Effector CD4-positive, alpha-beta T cell (primary cell): Measurements from ENCODE around the gene PTK7.
"Not testable (repeated sequence)": the region's sequence is repeated elsewhere in the genome, so short reads cannot be mapped to it uniquely, and the experiment has no call there.

ENCODE experiments used
- DNase-seq: peaks from one replicate; pipeline ENCODE4 v3.0.0-alpha.2; 2020

Gene PTK7

GRCh38 chr6:43088654-43089056 lies 12.5 kb downstream of the PTK7 start:
- no peak for DNase-seq

DNA sequence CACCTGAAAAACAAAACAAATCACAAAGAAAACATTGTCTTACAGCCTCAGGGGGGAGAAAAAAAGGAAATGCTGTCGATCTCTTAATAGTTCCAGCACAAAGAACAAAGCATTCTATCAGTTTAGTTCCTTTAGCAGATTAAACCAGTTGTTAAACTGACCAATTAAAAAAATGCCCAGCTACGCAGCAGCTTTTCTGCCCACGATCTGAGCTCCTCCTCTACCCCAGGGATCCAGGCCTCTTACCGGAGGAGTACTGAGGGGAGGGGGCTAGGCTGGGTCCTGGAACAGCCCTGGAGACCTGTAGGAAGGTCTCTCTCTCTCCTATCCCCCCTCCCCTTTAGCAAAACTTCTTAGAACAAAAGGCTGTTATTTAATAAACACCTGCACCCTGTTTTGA lies 13.4 kb downstream of the PTK7 start:
- no peak for DNase-seq

GRCh38 chr6:43089874-43090558 lies 13.9 kb downstream of the PTK7 start:
- no peak for DNase-seq

- no peak for DNase-seq
Observed at GRCh38 chr6:43090559-43090956, 14.4 kb downstream of the PTK7 start.

- no peak for DNase-seq
Observed at GRCh38 chr6:43091020-43091419, 14.9 kb downstream of the PTK7 start.

GRCh38 chr6:43091436-43091991 lies 15.4 kb downstream of the PTK7 start:
- DNase-seq: no peak

DNA sequence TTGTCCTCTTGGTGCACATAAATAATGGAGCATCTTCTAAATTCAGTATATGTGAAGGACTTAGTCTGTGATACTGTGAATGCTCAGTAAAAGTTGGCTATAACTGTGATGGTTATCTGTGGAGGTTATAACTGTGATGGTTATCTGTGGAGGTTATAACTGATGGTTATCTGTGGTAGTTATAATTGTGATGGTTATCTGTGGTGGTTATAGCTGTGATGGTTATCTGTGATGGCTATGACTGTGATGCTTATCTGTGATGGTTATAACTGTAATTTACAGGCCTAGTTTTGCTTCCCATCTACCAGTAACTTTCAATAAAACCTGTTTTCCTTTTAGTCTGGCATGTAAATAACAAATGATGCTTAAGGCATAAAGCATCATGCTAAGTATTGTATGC lies 16.5 kb downstream of the PTK7 start:
- no peak for DNase-seq

DNA sequence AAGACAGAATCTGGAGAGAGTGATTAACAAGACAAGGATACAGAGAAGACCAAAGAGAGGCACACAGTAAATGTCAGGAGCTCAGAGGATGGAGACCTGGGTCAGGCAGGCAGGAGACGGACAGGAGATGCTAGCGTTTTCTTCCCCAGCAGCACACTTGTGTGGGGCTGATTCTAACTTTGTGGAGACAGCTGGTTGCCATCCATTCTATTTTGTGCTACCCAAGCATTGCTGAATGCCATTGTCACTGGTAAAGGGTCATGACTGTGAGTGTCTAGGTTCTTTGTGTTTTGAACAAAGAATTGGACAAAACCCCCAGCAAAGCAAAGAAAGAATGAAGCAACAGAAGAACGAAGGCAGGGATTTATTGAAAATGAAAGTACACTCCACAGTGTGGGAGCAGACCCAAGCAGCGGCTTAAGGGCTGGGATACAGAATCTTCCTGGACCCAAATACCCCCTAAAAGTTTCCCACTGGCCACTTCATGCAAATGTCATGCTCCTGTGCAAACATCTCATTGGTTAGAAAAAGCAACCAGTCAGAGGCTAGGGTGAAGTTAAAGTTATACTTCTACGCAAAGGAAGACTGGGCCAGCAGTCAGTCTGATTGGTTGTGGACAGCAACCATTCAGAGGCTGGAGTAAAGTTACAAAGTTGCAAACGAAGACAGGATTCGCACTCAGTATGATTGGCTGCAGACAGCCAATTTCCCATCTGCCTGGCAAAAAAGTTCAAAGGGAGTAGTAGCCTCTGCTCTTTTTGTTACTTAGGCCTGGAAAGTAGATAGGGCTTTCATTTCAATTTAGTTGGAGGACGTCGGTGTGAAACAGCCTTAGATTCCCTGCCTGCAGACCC lies 17.5 kb downstream of the PTK7 start:
- DNase-seq: no peak

DNA sequence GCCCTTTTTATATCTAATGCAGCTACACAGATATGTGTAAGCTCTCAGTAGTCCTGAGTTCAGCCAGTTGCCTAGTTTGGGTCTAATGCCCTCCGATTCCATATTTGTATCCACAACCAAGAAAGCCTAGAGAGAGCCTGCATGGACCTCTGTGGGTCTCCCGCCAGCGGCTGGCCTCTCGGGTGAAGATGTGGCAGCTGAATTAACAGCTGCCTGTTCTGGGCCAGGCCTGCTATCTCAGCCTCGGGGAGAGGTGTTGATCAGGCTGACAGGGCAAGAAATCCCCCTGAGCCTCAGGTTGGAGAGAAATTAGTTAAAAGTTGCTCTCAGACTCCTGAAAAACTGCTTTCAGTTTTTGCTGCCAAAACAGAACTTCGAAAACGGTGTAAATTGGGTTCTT lies 19.8 kb downstream of the PTK7 start:
- DNase-seq: no peak

DNA sequence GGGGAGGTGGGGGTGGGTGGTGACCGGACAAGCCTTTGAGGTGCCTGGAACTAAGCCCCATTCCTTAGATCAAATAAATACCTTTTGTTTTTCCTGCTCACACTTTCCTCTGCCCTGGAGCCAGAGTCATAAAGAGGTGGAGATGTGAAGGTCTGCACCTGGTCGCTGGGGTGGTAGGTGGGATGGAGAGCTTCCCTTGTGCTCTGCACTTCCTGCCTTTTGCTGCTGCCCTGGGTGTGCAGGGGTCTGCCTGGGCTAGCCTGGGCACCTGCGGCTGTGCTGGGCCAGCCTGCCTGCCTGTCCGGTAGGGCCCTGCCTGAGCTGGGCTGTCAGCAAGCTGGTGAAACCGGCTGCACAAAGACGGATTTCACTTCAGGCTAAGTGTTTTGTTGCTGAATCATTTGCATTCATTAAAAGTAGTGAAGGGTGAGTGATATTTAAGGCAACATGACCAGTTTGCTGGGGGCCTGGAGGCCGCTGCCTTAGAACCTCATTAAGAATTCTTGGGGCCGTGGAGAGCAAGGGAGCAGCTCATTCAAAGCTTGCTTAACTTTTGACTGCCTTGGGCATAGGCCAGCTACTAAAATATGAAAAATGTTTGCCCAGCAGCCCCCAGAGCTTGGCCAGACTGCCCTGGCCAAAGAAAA lies 20.5 kb downstream of the PTK7 start:
- no peak for DNase-seq

GRCh38 chr6:43097098-43097489 lies 21.0 kb downstream of the PTK7 start:
- DNase-seq: no peak

DNA sequence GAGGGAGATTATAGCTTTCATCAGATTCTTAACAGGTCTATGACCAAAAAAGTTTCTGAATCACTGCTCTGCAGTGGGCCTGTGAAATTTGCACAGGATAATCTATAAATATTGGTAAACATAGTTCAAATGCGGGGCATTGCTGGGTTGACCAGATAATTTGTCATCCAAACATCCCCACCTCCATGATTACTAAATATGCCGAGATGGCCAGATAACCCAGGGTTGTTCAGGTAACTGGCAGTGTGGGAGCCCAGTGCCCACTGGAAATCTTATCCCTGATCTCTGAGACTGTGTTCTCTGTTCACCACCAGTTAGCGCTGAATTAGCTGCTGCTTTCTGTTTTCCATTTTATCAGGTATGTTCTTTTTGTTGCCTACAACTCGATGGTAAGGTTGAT lies 21.4 kb downstream of the PTK7 start:
- no peak for DNase-seq

GRCh38 chr6:43101497-43101896 lies 25.4 kb downstream of the PTK7 start:
- no peak for DNase-seq

GRCh38 chr6:43103253-43103876 lies 27.3 kb downstream of the PTK7 start:
- DNase-seq: no peak

DNA sequence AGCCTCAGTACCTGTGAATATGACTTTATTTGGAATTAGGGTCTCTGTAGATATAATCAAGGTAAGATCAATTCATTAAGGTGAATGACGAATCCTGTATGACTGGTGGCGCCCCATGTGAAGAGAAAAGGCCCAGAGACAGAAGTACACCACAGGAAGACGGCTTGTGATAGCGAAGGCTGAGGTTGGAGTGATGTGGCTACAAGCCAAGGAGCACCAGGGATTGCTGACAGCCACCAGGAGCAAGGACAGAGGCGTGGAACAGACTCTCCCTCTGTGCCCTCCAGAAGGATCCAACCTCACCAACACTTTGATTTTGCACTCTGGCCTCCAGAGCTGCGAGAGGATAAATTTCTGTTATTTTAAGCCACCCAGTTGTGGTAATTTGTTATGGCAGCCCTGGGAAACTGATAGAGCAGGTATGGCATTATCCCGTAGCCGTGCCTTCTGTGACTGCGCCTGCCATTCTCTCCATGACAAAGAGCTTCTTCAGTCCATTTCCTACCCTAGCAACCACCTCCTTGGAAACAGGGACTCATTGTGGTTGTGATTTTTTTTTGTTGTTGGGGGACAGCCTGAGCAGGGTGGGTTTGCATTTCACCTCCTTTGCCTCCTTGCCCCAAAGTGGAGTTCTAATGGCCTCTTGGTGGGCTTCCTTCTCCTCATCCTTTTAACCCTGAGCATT lies 29.6 kb downstream of the PTK7 start:
- no peak for DNase-seq

DNA sequence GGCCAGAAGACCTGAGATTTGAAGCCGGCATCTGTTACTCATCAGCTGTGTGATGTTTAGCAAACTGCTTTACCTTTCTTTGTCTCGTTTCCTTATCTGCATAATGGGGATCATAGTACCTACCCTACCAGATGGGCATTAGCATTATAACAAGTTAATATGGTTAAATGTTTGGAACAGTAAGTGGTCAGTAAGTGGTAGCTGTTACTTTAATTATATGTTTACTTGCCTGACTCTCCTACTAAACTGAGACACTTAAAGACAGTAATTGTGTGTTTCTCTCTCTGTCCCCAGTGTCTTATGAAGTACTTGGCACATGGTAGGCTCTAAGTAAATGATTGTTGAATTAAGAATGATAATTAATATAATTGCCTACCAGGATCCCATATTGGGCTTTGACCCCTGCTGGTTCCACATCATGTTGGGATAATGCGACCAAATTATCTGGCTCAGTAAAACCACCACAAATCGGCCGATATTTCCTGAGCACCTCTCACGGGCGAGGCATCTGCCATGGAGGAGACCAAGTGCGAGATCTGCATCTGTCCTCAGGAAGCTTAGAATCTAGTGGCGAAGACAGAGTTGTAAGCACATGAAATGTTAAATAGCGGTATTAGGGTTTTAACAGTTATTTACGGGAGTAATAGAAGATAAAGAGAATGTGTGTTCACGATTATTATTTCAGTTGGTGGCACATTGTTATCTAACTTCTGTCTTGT lies 31.4 kb downstream of the PTK7 start:
- no peak for DNase-seq

DNA sequence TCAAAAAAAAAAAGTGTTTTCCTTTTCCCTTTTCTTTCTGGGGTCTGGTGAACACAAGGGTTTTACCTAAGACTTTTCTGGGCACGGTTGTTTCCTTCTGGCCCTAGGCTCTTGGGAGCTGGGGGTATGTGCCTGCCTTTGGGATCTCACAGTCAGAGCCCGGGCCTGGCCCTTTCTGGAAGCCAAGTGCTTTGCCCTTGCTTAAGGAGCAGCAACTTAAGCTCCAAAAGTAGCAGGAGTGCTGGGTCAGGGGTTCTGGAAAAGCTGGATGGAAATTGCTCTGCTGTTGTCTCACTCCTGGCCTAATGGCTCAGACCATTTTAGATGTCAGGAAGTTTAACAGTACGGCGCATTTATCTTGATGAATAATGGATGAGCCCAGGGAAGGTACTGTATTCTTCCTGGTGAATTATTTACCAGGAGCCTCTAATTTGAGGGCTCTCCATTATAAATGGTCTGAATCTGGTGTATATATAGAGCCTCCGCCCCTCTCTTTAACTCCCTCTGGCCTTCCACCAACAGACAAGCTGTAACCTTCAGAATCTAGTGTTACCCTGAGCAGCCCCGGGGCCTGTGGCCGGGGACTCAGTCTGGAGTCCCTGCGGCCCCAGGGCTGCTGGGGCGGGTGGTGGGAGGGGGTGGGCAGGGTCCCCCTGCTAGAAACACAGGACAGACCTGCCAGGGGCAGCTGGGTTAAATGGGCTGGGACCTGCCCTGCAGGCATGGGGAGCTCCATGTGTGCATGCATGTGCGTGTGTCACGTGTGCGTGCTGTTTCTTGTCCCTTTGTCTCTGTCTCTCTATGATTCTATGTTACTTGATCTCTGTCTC lies 37.5 kb downstream of the PTK7 start:
- no peak for DNase-seq

- DNase-seq: no peak
Observed at GRCh38 chr6:43115365-43115764, 39.3 kb downstream of the PTK7 start.

- DNase-seq: not testable (repeated sequence)
Observed at GRCh38 chr6:43117466-43117865, 41.4 kb downstream of the PTK7 start.

DNA sequence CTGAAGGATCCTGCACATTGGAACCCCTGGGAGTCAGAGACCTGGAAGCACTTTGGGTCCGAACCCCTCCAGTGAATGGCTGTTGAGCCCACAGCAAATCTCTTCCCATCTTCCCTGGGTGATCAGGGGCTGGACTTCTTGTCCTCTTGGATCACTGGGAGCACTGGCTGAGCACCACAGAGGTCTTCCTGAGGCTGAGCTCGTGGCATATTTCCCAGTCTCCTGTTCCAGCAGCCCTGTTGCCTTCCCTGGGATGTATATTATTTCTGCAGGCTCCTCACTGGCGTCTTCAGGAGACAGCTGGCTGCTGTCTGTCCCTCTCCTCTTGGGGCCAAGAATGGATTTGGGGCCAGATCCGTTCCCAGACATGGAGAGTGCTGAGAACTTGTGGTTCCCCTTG lies 43.4 kb downstream of the PTK7 start:
- no peak for DNase-seq
